CD4-positive, alpha-beta T cell treated with Interleukin-6 for 4 hours (primary cell): ENCODE data around the gene CACNB2.
"Not testable (repeated sequence)": the region's sequence is repeated elsewhere in the genome, so short reads cannot be mapped to it uniquely, and the experiment has no call there.

Experiments used
- DNase-seq: peaks from one replicate; pipeline ENCODE4 v3.0.0-alpha.2; 2020; ENCODE audit warnings: mixed read lengths

CACNB2 gene

GRCh38 chr10:18417950-18418527 lies 277.8 kb downstream of the CACNB2 start:
- DNase-seq = no peak

DNA sequence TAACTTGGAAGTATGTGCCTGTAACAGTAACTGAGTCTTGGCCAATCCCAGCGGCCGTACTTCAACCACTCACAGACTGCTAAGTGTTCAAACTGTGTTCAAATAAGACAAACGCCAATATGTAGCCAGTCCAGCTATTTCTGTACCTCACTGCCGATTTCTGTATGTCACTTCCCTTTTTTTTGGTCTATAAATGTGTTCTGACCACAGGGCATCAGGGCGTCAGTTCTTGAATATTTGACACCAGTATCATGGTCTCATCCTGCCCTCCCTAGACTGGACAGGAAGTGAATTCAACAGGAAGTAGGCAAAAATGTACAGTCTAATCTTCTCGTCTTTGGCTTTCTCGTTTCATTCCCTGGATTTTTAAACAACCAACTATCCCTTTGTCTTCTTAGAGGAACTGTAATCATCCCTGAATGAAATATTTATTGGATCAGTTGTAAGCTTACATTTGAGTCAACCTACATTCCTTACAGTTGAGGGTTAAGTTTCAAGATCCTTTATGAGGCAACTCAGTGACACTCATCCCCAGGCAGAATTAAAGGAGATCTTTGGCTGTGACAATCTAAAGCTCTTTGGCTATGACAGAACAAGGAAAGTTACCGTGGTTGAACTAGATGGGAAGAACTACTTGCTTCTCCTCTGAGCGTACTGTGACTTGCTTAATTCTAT lies 278.5 kb downstream of the CACNB2 start:
- DNase-seq = no peak

GRCh38 chr10:18419945-18420344 lies 279.7 kb downstream of the CACNB2 start:
- DNase-seq = no peak

GRCh38 chr10:18421726-18422293 lies 281.6 kb downstream of the CACNB2 start:
- no peak for DNase-seq

GRCh38 chr10:18423058-18423637 lies 282.9 kb downstream of the CACNB2 start:
- no peak for DNase-seq

GRCh38 chr10:18424200-18424599 lies 284.0 kb downstream of the CACNB2 start:
- no peak for DNase-seq

DNA sequence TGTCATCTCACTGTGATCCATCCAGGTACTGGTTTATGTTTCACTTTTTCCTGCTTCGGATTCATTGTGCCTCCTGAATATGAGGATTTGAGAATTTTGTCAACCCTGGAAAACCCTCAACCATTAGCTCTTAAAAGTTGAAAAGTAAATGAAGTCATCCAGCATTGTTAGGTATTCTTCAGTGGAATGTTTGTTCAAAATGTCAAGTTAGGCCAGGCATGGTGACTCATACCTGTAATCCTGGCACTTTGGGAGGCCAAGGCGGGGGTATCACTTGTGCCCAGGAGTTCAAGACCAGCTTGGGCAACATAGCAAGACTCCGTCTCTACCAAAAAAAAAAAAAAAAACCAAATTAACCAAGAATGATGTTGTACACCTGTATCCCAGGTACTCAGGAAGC lies 289.1 kb downstream of the CACNB2 start:
- no peak for DNase-seq

- no peak for DNase-seq
Measured at GRCh38 chr10:18436902-18437301, 296.7 kb downstream of the CACNB2 start.

GRCh38 chr10:18437486-18437885 lies 297.3 kb downstream of the CACNB2 start:
- no peak for DNase-seq

DNA sequence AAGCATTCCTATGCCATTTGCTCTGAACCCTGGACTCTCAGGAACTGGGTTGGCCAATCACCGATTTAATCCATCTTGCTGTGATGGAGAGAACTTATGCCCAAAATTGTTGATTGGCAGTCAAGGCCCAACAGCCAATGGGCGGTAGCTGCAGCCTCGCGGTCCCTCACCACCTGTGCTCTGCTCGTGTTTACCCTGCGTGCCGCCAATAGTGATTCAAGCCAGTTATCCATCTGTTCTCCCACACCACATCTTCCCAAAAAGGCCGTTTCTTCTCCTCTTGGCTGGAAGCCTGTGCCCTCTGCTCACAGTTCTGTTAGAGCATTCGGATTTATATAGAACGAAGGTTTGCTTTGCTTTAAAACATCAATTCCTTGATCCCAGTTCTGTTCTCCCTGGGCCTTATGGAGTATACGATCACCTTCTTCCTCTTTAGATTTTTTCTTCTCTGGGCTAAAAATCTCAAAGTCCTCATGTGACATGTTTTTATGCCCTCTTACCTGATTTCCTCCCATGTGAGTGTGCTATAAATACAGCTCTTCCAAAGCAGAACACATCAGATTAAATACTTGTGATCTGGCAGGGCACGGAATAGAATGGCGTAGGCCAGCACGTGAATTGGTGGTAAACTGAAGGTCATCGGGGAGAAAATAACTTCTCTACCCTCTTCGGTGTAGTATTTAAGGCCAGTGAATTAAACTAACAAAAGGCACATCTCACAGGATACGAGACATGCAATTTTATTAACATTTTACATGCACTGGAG lies 298.3 kb downstream of the CACNB2 start:
- no peak for DNase-seq

GRCh38 chr10:18439601-18440000 lies 299.4 kb downstream of the CACNB2 start:
- DNase-seq = no peak

DNA sequence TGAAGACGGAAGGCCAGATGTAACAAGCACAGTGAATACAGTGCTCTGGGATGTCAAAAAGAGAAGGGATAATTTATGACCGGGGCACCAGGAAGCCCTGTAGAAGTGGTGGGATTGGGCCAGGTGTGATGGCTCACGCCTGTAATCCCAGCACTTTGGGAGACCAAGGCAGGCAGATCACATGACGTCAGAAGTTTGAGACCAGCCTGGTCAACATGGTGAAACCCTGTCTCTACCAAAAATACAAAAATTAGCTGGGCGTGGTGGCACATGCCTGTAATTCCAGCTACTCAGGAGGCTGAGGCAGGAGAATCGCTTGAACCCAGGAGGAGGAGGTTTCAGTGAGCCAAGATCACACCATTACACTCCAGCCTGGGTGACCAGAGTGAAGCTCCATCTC lies 305.4 kb downstream of the CACNB2 start:
- DNase-seq = not testable (repeated sequence)

DNA sequence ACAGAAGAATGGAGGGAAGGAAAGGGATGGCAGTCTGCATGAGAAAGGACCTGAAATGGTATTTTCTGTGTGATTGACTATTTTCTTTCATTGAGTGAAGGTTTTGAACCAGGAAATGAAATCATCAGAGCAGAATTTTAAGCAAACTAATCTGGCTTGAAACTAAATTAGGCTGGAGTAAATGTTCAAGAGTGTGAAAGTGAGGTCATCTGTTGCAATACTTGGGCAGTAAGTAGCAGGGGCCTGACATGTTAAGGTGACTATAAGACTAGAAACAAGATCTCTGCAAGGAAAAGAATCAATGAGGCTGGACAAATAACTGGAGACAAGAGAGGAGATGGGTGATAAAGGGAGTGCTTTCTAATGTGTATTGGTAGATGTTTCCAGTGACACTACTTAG lies 306.0 kb downstream of the CACNB2 start:
- no peak for DNase-seq

- DNase-seq = no peak
Measured at GRCh38 chr10:18449611-18450026, 309.4 kb downstream of the CACNB2 start.

GRCh38 chr10:18450298-18450697 lies 310.1 kb downstream of the CACNB2 start:
- DNase-seq = no peak

DNA sequence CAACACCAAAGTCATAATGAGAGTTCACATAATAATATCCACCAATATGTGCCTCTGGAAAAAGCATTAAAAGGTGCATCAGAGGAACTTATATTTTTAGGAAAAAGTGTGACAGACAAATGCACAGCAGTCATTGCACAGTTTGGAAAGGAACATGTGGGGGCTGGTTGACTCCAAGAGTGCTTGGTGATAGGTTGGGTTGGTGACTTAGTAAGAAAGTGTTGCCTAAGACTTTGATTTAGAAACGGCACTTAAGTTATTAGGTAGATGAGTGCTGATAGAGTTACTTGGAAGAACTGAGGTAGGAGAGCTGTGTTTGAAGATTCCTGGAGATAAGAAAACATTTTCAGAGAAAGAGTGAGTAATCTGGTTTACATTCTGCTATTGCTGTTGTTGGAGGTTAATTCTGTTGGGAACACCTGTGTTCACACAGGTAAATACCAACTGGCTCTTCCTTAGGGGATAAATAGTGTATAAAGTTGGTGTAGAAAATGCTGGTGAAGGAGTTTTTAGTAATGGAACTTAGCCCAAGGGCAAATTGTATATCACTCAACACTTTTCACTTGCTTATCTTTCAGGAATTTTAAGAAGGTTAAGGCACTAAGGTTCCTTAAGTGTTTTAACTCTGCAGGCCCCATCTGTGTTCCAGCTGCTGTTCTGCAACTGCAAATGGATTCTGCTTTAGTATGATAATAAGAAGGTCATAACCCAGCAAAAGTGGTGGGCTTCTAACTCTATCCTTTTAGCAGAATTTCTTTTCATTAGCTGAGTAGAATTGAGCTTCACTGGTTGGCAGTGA lies 315.1 kb downstream of the CACNB2 start:
- no peak for DNase-seq

DNA sequence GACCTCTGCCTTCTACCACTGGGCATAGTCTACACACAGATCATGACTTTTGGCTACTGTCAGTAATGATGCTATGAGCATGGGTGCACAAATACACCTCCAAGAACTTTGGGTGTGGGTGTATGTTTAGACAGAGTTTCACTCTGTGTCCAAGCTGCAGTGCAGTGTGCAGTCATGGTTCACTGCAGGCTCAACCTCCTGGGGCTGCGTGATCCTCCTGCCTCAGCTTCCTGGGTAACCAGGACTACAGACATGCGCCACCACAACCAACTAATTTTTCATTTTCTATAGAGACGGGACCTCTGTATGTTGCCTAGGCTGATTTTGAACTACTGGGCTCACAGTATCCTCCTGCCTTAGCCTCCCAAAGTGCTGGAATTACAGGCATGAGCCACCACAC lies 316.8 kb downstream of the CACNB2 start:
- DNase-seq = no peak

- DNase-seq = no peak
Measured at GRCh38 chr10:18460032-18460431, 319.8 kb downstream of the CACNB2 start.

DNA sequence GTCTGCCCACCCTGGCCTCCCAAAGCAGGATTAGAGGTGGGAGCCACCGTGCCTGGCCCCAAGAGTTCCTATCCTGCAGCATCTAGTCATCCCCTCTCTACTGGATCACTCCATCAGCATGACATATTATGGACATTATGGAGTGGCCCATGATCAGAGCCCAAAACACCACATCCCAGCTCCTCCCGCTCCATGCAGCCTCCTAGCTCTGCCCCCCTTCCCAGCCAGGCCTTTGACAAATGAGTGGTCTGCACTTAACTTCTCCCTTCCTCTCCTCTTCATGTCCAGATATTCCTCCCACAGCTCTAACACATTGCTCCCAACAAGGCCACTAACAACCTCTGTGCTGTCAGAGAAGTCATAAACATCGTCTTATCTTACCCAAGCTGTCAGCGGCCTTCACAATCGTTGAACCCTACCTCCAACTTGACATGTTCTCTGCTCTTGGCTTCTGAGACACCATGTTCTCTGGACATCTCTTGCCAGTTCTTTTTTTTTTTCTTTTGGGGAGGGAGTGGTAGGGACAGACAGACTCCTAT lies 323.5 kb downstream of the CACNB2 start:
- DNase-seq = no peak

DNA sequence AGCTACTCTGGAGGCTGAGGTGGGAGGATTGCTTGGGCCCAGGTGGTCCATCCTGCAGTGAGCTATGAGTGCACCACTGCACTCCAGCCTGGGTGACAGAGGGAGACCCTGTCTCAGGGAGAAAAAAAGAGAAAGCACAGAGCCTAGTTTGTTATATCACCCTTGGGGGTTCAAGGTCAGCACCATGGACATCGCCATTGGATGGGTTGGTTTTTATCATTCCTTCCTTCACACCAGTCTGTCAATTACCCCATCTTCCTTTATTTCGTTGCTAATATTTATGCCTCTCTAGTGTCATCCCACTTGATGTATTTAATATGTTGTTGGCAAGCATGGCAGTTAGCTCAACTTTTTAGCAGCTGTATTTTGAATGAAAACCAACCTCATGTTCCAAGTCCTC lies 328.9 kb downstream of the CACNB2 start:
- no peak for DNase-seq

GRCh38 chr10:18472977-18473376 lies 332.8 kb downstream of the CACNB2 start:
- no peak for DNase-seq

DNA sequence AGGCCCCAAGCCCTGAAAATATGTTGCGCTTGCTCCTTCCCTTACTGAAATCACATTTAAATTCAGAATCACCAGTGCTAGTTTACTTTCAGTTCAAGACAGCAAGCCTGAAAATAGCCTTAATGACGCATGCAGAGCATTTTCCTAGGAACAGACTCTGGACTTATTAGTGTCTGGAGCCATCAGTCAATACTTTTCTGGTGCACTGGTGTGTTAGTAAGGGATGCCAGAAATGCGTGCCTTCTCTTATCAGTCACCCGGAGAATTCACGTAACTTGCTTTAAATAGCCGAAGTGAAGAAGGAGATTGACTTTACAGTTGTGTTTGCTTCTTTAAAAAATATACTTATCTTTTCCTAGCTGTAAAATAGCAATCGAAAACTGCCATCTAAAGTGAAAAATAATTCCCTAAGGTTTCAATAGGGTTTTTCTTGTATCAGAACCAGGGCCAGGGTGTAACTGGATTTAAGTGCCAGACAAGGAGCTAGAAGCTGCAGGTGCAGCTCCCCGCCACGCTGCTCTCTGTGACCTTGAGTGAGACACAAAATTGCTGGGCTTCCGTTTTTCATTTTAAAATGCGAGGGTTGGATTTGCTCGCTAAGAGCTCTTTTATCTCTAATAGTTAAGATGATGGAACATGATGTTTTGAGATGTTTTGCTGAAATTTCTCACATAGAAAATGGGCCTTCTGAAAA lies 333.3 kb downstream of the CACNB2 start:
- DNase-seq = no peak
